Sigmoid colon (tissue), 7 donors: ENCODE data around the gene OR5T1. TPM values are rescaled to one million over a fixed set of nuclear protein-coding genes. Genes with fewer than 3 reads are reported as not detected.

Experiments used
- DNase-seq: peaks from one replicate; pipeline ENCODE4 v3.0.0-alpha.2; 2019
- H3K27ac ChIP-seq, 4 donors: fragments of 200-600 bp; sonication (generic); one replicate each; pipeline ENCODE4 v1.5.1; 2016 to 2019; ENCODE audit warnings: mild to moderate bottlenecking in 1 of 4
- H3K27me3 ChIP-seq, 3 donors: fragments of 200-600 bp; sonication (generic); one replicate each; pipeline ENCODE4 v1.5.1; 2019; ENCODE audit warnings: mild to moderate bottlenecking in 1 of 3
- H3K36me3 ChIP-seq, 4 donors: fragments of 200-600 bp; sonication (generic); one replicate each; pipeline ENCODE4 v1.5.1; 2016 to 2019
- H3K4me1 ChIP-seq, 4 donors: fragments of 200-600 bp; sonication (generic); one replicate each; pipeline ENCODE4 v1.5.1; 2017 to 2019
- H3K4me3 ChIP-seq, 4 donors: fragments of 200-600 bp; sonication (generic); one replicate each; pipeline ENCODE4 v1.5.1; 2017 to 2019; ENCODE audit warnings: mild to moderate bottlenecking in 2 of 4, moderate library complexity in 1 of 4
- H3K9me3 ChIP-seq, 4 donors: fragments of 200-600 bp in 3 of 4; sonication (generic) in 3 of 4; one replicate each; pipeline versions ENCODE4 v1.5.1 to v1.6.1; 2013 to 2019
- EP300 ChIP-seq, 4 donors: sonication (generic); formaldehyde crosslinking; IDR thresholded peaks; one replicate each; pipeline ENCODE4 v1.6.1; 2017; ENCODE audit warnings: antibody characterized with exemption in 4 of 4
- POLR2A ChIP-seq, 2 donors: fragments of 450-650 bp; IDR thresholded peaks; one replicate each; pipeline ENCODE4 v1.6.1; 2016; ENCODE audit warnings: antibody characterized with exemption in 2 of 2, mild to moderate bottlenecking in 2 of 2, moderate library complexity in 2 of 2
- POLR2AphosphoS5 ChIP-seq, 4 donors: sonication (generic); formaldehyde crosslinking; IDR thresholded peaks; one replicate each; pipeline ENCODE4 v1.6.1; 2017; ENCODE audit warnings: antibody characterized with exemption in 4 of 4
- WGBS, 2 donors: extraction: QIAGEN DNeasy Blood & Tissue Kit; methylation state at CpG; one replicate each; pipeline ENCODE4 v1.1.7; 2013; 5-methylcytosine and 5-hydroxymethylcytosine counted together
- intact Hi-C: fragments of 100-400 bp; cut with DNase I; formaldehyde crosslinking; loops from one replicate; pipeline ENCODE4 v1.15.1; 2023
- polyA plus RNA-seq, 3 donors: library from polyadenylated mRNA; stranded (reverse); fragments of 200-250 nt; gene quantifications; one replicate each; pipeline ENCODE4 v1.2.3, GENCODE V29; 2013
- total RNA-seq, 4 donors: library from RNA; depleted of rRNA; stranded (reverse); fragments of >200 nt; gene quantifications; one replicate each; pipeline ENCODE4 v1.1.0, GENCODE V29; 2016
- TF ChIP-seq, protein P1 (sequence below), 4 experiments: fragments of 450-650 bp in 3 of 4; fragments of 200-600 bp in 1 of 4; IDR thresholded peaks; one replicate each; pipeline ENCODE4 v1.5.1; 2016 to 2019; ENCODE audit warnings: antibody characterized with exemption in 4 of 4, mild to moderate bottlenecking in 3 of 4, moderate library complexity in 2 of 4
- donor health status: healthy with polysubstance abuse.
- donor health status: Bipolar disorder and iron deficiency.
- donor health status: healthy.

OR5T1 gene
- total RNA-seq, result not detected
- not detected for polyA plus RNA-seq

DNA sequence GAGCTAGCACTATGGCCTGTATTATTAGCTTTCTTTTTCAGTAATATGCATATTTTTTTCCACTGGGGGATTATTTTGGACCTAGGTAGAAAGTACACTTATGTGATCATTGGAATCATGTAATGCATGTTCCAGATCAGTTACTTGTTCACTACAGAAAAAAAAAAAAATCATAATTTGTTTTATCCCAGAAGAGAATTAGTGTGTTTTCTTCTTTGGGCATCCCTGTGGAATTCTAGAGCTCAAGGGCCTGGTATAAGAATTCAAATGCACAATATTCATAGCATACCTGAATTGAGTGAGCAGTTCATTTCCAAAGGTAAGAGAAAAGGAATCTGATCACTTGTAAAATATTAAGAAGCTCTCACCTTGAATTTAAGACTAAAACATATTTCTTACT lies at the start of gene OR5T1:
Gene OR5T1 (plus strand): TSS at position 301 of the 400 bp plus-strand sequence. CDS start 1,485 bp downstream, outside the sequence.
- H3K4me1 ChIP-seq, result no peaks in the 10 kb centered on the region
- no peak for TF ChIP-seq EP300 (IDR thresholded peaks at IDR 0.05)
- no peak for TF ChIP-seq POLR2A (IDR thresholded peaks at IDR 0.05)
- TF ChIP-seq, protein P1, sequence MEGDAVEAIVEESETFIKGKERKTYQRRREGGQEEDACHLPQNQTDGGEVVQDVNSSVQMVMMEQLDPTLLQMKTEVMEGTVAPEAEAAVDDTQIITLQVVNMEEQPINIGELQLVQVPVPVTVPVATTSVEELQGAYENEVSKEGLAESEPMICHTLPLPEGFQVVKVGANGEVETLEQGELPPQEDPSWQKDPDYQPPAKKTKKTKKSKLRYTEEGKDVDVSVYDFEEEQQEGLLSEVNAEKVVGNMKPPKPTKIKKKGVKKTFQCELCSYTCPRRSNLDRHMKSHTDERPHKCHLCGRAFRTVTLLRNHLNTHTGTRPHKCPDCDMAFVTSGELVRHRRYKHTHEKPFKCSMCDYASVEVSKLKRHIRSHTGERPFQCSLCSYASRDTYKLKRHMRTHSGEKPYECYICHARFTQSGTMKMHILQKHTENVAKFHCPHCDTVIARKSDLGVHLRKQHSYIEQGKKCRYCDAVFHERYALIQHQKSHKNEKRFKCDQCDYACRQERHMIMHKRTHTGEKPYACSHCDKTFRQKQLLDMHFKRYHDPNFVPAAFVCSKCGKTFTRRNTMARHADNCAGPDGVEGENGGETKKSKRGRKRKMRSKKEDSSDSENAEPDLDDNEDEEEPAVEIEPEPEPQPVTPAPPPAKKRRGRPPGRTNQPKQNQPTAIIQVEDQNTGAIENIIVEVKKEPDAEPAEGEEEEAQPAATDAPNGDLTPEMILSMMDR (IDR thresholded peaks at IDR 0.05), result no peak
- no peak for TF ChIP-seq POLR2AphosphoS5 (IDR thresholded peaks at IDR 0.05)
- intact Hi-C loops, result no loop called here
- no peak within 1 kb of the TSS for H3K4me3 ChIP-seq
- no peak within 1 kb of the TSS for H3K27ac ChIP-seq
- H3K9me3 ChIP-seq, result no peaks in the 10 kb centered on the region
- H3K27me3 ChIP-seq, result no peaks in the 10 kb centered on the region
- no peaks in the 10 kb centered on the region for H3K36me3 ChIP-seq
- no peak for DNase-seq

DNA sequence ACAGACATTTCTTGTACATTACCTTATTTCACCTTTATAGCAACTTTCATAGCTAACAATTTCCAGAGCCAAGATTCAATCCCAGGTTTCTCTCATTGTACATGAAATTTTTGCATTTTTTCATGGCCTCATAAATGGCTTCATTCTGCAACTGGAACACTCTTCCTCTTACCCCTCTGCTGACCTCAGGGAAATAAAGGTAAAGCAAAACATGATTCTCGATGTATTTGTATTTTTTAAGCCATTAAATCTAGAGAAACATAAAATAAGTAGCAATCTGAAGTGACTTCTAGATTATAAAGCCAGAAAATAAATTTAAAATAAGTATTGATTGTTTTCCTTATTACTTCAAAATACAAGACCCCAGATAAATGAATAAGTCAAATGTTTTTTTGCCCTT lies 39.8 kb upstream of the OR5T1 start, which contains the start of gene OR5T2:
Gene OR5T2 (minus strand): TSS at position 101 of the 400 bp plus-strand sequence. CDS start 1,193 bp downstream, outside the sequence.
- Histone ChIP-seq H3K4me1 (no peaks in the 10 kb centered on the region), H3K9me3 (no peaks in the 10 kb centered on the region), H3K27ac (no peak within 1 kb of the TSS), H3K4me3 (no peak within 1 kb of the TSS), H3K27me3 (no peaks in the 10 kb centered on the region), H3K36me3 (no peaks in the 10 kb centered on the region)
- intact Hi-C loops, result no loop called here
- TF ChIP-seq, protein P1 (IDR thresholded peaks at IDR 0.05), result no peak
- WGBS, 2 donors, result 62 to 73% methylated on average over 1 of the region's 1 CpG
- no peak for DNase-seq

DNA sequence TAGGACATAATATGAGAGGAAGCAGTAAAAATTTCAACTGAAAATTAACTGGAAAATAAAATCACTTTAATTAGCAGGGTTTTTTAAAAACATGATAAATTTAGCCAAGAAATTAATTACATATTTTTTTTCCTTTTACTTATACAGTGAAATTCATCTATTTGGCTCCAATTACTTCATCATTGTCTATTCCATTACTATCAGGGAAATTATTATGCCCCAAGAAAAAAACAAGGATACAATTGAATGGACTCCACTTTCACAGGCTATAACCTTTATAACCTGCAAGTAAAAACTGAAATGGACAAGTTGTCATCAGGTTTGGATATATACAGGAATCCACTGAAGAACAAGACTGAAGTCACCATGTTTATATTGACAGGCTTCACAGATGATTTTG lies 22.0 kb upstream of the OR5T1 start, which contains the start of gene OR5T3:
Gene OR5T3 (plus strand): TSS at position 301 of the 400 bp plus-strand sequence. CDS start 0 bp downstream, at position 301.
- Histone ChIP-seq H3K27ac (no peak within 1 kb of the TSS), H3K4me3 (no peak within 1 kb of the TSS), H3K27me3 (no peaks in the 10 kb centered on the region), H3K4me1 (no peaks in the 10 kb centered on the region), H3K36me3 (no peaks in the 10 kb centered on the region), H3K9me3 (no peaks in the 10 kb centered on the region)
- TF ChIP-seq EP300 (IDR thresholded peaks at IDR 0.05), result no peak
- TF ChIP-seq POLR2A (IDR thresholded peaks at IDR 0.05), result no peak
- no peak for TF ChIP-seq POLR2AphosphoS5 (IDR thresholded peaks at IDR 0.05)
- TF ChIP-seq, protein P1 (IDR thresholded peaks at IDR 0.05), result no peak
- DNase-seq, result no peak
- intact Hi-C loops, result no loop called here

DNA sequence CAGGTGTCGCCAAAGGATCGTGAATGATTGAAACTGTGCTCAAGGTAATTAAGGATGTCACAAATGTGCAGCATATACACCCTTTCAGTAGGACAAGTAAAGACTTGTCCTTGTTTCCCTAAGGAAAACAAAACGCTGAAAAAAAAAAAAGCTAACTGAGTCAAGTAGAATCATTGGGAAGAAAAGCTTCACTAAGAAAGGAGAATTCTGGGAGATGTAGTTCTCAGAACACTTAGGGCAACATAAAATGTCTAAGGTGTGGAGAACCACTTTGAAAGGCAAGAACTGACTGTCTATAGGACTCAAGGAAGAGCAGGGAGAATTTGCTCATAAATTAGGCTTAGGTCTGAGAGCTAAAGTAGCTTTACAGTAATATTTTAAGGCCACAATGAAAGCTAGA lies 2.9 kb upstream of the OR5T1 start:
- TF ChIP-seq EP300 (IDR thresholded peaks at IDR 0.05) (no peak), POLR2A (IDR thresholded peaks at IDR 0.05) (no peak), POLR2AphosphoS5 (IDR thresholded peaks at IDR 0.05) (no peak)
- TF ChIP-seq, protein P1 (IDR thresholded peaks at IDR 0.05), result no peak
- no peak for DNase-seq
- Histone ChIP-seq H3K36me3 (no peaks in the 10 kb centered on the region), H3K4me1 (no peaks in the 10 kb centered on the region), H3K4me3 (no peak overlapping the region), H3K27me3 (no peaks in the 10 kb centered on the region), H3K27ac (no peak overlapping the region), H3K9me3 (peaks cover 0 to 4% (median 0%) of the 10 kb centered on the region in 4 donors)
- intact Hi-C loops, result no loop called here
- WGBS, 2 donors, result 19 to 57% methylated on average over 3 of the region's 3 CpGs

DNA sequence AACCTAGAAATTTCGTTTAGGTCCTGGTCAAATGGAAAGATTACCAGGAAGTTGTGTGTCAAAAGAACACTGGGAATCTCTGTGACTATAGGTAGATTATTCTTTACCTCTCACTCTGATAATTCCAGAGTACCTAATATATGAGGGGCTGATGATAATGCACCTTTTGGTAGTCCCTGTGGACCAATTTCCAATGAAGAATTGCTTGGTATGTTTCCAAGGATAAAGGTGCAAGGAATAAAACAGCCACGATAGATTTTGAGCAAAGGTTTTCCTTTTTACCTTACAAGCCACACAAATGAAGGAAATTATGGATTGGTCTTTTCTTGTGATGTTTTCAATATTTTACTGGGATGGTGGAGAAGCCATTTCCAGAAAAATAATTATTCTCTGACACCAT lies 18.2 kb downstream of the OR5T1 start, which contains the start of gene OR8H1:
Gene OR8H1 (minus strand): TSS at position 101 of the 400 bp plus-strand sequence. CDS start 1,192 bp downstream, outside the sequence.
- Histone ChIP-seq H3K9me3 (no peaks in the 10 kb centered on the region), H3K4me1 (no peaks in the 10 kb centered on the region), H3K36me3 (no peaks in the 10 kb centered on the region), H3K27ac (no peak within 1 kb of the TSS), H3K27me3 (no peaks in the 10 kb centered on the region), H3K4me3 (no peak within 1 kb of the TSS)
- DNase-seq, result no peak
- intact Hi-C loops, result no loop called here
- WGBS, 2 donors, result 71 to 74% methylated on average over 2 of the region's 2 CpGs
- TF ChIP-seq EP300 (IDR thresholded peaks at IDR 0.05) (no peak), POLR2A (IDR thresholded peaks at IDR 0.05) (no peak), POLR2AphosphoS5 (IDR thresholded peaks at IDR 0.05) (no peak)
- TF ChIP-seq, protein P1 (IDR thresholded peaks at IDR 0.05), result no peak
